ENCODE data around the gene TLE4.
A peak's percentile ranks its signal among the peaks of the same experiment; 100 is the strongest.
"Not testable (repeated sequence)": the region's sequence is repeated elsewhere in the genome, so short reads cannot be mapped to it uniquely, and the experiment has no call there.

The TLE4 gene

GRCh38 chr9:79571309-79572031 lies at the start of gene TLE4:
TSS of gene TLE4 (plus strand) at chr9:79571965. CDS start at chr9:79572791, 826 bp downstream.
- Mint-ChIP-seq H3K36me3 (peaks cover 23% of the 10 kb centered on the region), H3K27me3 (peaks cover 22% of the 10 kb centered on the region), H3K4me3 (peak within 1 kb of the TSS; percentile 92), H3K9me3 (no peaks in the 10 kb centered on the region), H3K4me1 (peaks cover 32% of the 10 kb centered on the region), H3K27ac (peak within 1 kb of the TSS; percentile 84)
- DNase-seq = peak; percentile 100
- CTCF ChIA-PET = interaction anchor here (1.0 kb wide), 1 partner anchor 13 kb away, joined by 4 read pairs; no protein-coding TSS in a partner anchor

GRCh38 chr9:79522793-79523192 lies 49.0 kb upstream of the TLE4 start:
- Mint-ChIP-seq H3K27me3 (no peaks in the 10 kb centered on the region), H3K4me1 (no peaks in the 10 kb centered on the region), H3K9me3 (no peaks in the 10 kb centered on the region), H3K27ac (no peak overlapping the region), H3K36me3 (no peaks in the 10 kb centered on the region), H3K4me3 (no peak overlapping the region)
- CTCF ChIA-PET = no interaction called here
- DNase-seq = no peak

- Mint-ChIP-seq H3K27me3 (no peaks in the 10 kb centered on the region), H3K9me3 (no peaks in the 10 kb centered on the region), H3K36me3 (no peaks in the 10 kb centered on the region), H3K27ac (no peak overlapping the region), H3K4me1 (no peaks in the 10 kb centered on the region), H3K4me3 (no peak overlapping the region)
- DNase-seq = no peak
- CTCF ChIA-PET = no interaction called here
Observed at GRCh38 chr9:79524266-79524665, 47.5 kb upstream of the TLE4 start.

- CTCF ChIA-PET = no interaction called here
- H3K27ac Mint-ChIP-seq = no peak overlapping the region
- H3K4me1 Mint-ChIP-seq = no peaks in the 10 kb centered on the region
- no peak overlapping the region for H3K4me3 Mint-ChIP-seq
- no peak for DNase-seq
- H3K9me3 Mint-ChIP-seq = no peaks in the 10 kb centered on the region
- H3K27me3 Mint-ChIP-seq = no peaks in the 10 kb centered on the region
- no peaks in the 10 kb centered on the region for H3K36me3 Mint-ChIP-seq
Observed at GRCh38 chr9:79526149-79526672, 45.6 kb upstream of the TLE4 start.

GRCh38 chr9:79535534-79535933 lies 36.2 kb upstream of the TLE4 start:
- no peak overlapping the region for H3K27ac Mint-ChIP-seq
- CTCF ChIA-PET = no interaction called here
- no peaks in the 10 kb centered on the region for H3K36me3 Mint-ChIP-seq
- DNase-seq = no peak
- no peak overlapping the region for H3K4me3 Mint-ChIP-seq
- H3K27me3 Mint-ChIP-seq = no peaks in the 10 kb centered on the region
- H3K4me1 Mint-ChIP-seq = no peaks in the 10 kb centered on the region
- peaks cover 4% of the 10 kb centered on the region for H3K9me3 Mint-ChIP-seq

GRCh38 chr9:79537838-79538237 lies 33.9 kb upstream of the TLE4 start:
- Mint-ChIP-seq H3K27ac (no peak overlapping the region), H3K9me3 (peaks cover 4% of the 10 kb centered on the region), H3K36me3 (no peaks in the 10 kb centered on the region), H3K4me3 (no peak overlapping the region), H3K27me3 (no peaks in the 10 kb centered on the region), H3K4me1 (peaks cover 2% of the 10 kb centered on the region)
- CTCF ChIA-PET = no interaction called here
- no peak for DNase-seq

GRCh38 chr9:79542735-79543620 lies 28.8 kb upstream of the TLE4 start:
- no peak overlapping the region for H3K27ac Mint-ChIP-seq
- CTCF ChIA-PET = interaction anchor here (0.9 kb wide), 1 partner anchor 22 kb away, joined by 3 read pairs; no protein-coding TSS in a partner anchor
- DNase-seq = no peak
- H3K9me3 Mint-ChIP-seq = peaks cover 13% of the 10 kb centered on the region
- H3K27me3 Mint-ChIP-seq = no peaks in the 10 kb centered on the region
- peaks cover 14% of the 10 kb centered on the region for H3K36me3 Mint-ChIP-seq
- no peak overlapping the region for H3K4me3 Mint-ChIP-seq
- H3K4me1 Mint-ChIP-seq = peaks cover 27% of the 10 kb centered on the region

- H3K4me1 Mint-ChIP-seq = peaks cover 27% of the 10 kb centered on the region
- H3K27ac Mint-ChIP-seq = peak overlapping the region; percentile 77
- H3K27me3 Mint-ChIP-seq, CTCF ChIA-PET: not testable (repeated sequence)
- peak overlapping the region; percentile 40 for H3K4me3 Mint-ChIP-seq
- H3K9me3 Mint-ChIP-seq = peaks cover 14% of the 10 kb centered on the region
- peaks cover 14% of the 10 kb centered on the region for H3K36me3 Mint-ChIP-seq
- peak; percentile 53 for DNase-seq
Observed at GRCh38 chr9:79544375-79544774, 27.4 kb upstream of the TLE4 start.

- Mint-ChIP-seq H3K4me3 (no peak overlapping the region), H3K4me1 (no peaks in the 10 kb centered on the region), H3K9me3 (peaks cover 5% of the 10 kb centered on the region), H3K27ac (no peak overlapping the region), H3K36me3 (peaks cover 2% of the 10 kb centered on the region), H3K27me3 (no peaks in the 10 kb centered on the region)
- CTCF ChIA-PET = no interaction called here
- no peak for DNase-seq
Observed at GRCh38 chr9:79551586-79551985, 20.2 kb upstream of the TLE4 start.

- no peaks in the 10 kb centered on the region for H3K27me3 Mint-ChIP-seq
- no peaks in the 10 kb centered on the region for H3K4me1 Mint-ChIP-seq
- H3K4me3 Mint-ChIP-seq = no peak overlapping the region
- CTCF ChIA-PET = no interaction called here
- DNase-seq = no peak
- no peaks in the 10 kb centered on the region for H3K36me3 Mint-ChIP-seq
- H3K27ac Mint-ChIP-seq = no peak overlapping the region
- peaks cover 3% of the 10 kb centered on the region for H3K9me3 Mint-ChIP-seq
Observed at GRCh38 chr9:79551994-79552393, 19.8 kb upstream of the TLE4 start.

- Mint-ChIP-seq H3K27me3 (no peaks in the 10 kb centered on the region), H3K4me3 (no peak overlapping the region), H3K9me3 (no peaks in the 10 kb centered on the region), H3K4me1 (no peaks in the 10 kb centered on the region), H3K36me3 (no peaks in the 10 kb centered on the region), H3K27ac (no peak overlapping the region)
- CTCF ChIA-PET = no interaction called here
- no peak for DNase-seq
Observed at GRCh38 chr9:79555474-79556089, 16.2 kb upstream of the TLE4 start.

- Mint-ChIP-seq H3K4me3 (no peak overlapping the region), H3K4me1 (peaks cover 7% of the 10 kb centered on the region), H3K9me3 (no peaks in the 10 kb centered on the region), H3K36me3 (no peaks in the 10 kb centered on the region), H3K27me3 (no peaks in the 10 kb centered on the region), H3K27ac (no peak overlapping the region)
- CTCF ChIA-PET = no interaction called here
- DNase-seq = no peak
Observed at GRCh38 chr9:79559495-79560181, 12.1 kb upstream of the TLE4 start.

- Mint-ChIP-seq H3K4me3 (no peak overlapping the region), H3K27ac (no peak overlapping the region), H3K4me1 (peaks cover 15% of the 10 kb centered on the region), H3K27me3 (peaks cover 5% of the 10 kb centered on the region), H3K9me3 (no peaks in the 10 kb centered on the region), H3K36me3 (no peaks in the 10 kb centered on the region)
- CTCF ChIA-PET = no interaction called here
- DNase-seq = no peak
Observed at GRCh38 chr9:79562749-79563386, 8.9 kb upstream of the TLE4 start.

All from activated naive CD4-positive, alpha-beta T cell treated with anti-CD3 and anti-CD28 coated beads, Interleukin-2, amount 10 ng/mL, durations not matched to agents 7 days and 5 days (primary cell).